ENCODE measurements around the gene ZNF407.

DNA sequence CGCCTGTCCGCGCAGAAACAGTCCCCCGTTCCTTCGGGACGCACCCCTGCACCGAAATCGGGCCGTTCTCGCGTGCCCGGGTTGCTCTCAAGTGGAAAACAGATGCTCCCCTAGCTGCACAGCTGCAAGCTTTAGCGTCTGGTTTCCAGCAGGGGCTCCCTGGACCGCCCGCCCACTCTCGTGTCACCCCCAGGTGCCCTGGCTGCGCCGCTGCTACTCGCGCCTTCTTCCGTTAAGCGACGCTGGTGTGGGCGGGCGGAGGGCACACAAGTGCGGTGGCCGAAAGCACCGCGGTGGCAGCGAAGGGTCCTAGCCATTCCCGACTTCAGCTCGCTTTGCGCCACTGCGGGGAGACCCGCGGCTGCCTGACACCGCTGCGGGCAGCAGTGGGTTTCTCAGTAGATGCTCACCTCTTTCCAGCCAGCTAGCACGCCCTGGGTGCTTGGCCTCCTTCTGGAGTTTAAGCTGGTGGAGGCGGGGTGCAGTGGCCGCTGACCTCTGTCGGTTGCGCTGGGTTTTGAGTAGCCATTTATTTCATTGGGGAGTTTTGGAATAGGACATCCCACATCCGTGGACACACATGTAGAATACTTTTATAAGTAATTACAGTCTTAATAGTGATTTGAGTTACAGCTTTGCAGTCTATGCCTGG lies 806 bp downstream of the ZNF407 start:
- no peak for TF ChIP-seq GATA2 (IDR thresholded peaks at IDR 0.05; ENCODE audit: low read depth, low read length)
- no peak for TF ChIP-seq GATA3 (IDR thresholded peaks at IDR 0.05; ENCODE audit: low read depth, low read length)

All from SH-SY5Y (cell line).